Endothelial cell of umbilical vein (primary cell): ENCODE results near the gene ENPEP. TPM values are rescaled to one million over a fixed set of nuclear protein-coding genes. Genes with fewer than 3 reads are reported as not detected.

ENCODE experiments used
- BruUV-seq: library from RNA; stranded (reverse); fragments of 400-500 nt; replicated peaks from 2 replicates; lab custom pipeline; 2021; lab: Mats Ljungman, UMichigan
- CTCF ChIA-PET: fragments of 300-600, 350-600 bp; sonication (Branson Sonifier 250); formaldehyde crosslinking; loops from one replicate; lab custom pipeline; 2021; ENCODE audit warnings: antibody characterized with exemption, inconsistent platforms; lab: Charles Lee
- POLR2A ChIA-PET: fragments of 300-600, 350-600 bp; sonication (Branson Sonifier 250); formaldehyde crosslinking; loops from one replicate; lab custom pipeline; 2021; ENCODE audit warnings: antibody characterized with exemption, inconsistent platforms; lab: Charles Lee
- DNase-seq: peaks from one replicate; pipeline ENCODE4 v3.0.0-alpha.2; 2011; ENCODE audit warnings: low read depth, low spot score
- FAIRE-seq: peaks from 2 replicates; lab custom pipeline; 2011; peaks lifted over from hg19 to GRCh38; lab: Jason Lieb, UNC
- H2AFZ ChIP-seq: 2 replicates; pipeline ENCODE4 v1.6.0; 2012; ENCODE audit warnings: low read depth, low read length, control low read depth, inconsistent platforms
- H3K27ac ChIP-seq: 2 replicates; pipeline ENCODE4 v1.5.1; 2011; ENCODE audit warnings: low read depth, mild to moderate bottlenecking, control low read depth, low read length, moderate library complexity; ENCODE audit not compliant: insufficient read depth
- H3K27me3 ChIP-seq, 2 experiments: 2 replicates each; pipeline versions ENCODE4 v1.6.0 to v1.6.1; 2011; ENCODE audit warnings: low read length in 2 of 2, mixed read lengths in 1 of 2; ENCODE audit not compliant: control insufficient read depth in 2 of 2, insufficient read depth in 2 of 2
- H3K36me3 ChIP-seq, 2 experiments: 2 replicates in 1 of 2; 3 replicates in 1 of 2; pipeline ENCODE4 v1.5.1; 2011; ENCODE audit warnings: low read length in 2 of 2, mild to moderate bottlenecking in 1 of 2, moderate library complexity in 1 of 2; ENCODE audit not compliant: control insufficient read depth in 2 of 2, insufficient read depth in 2 of 2; ENCODE audit errors: extremely low read depth in 1 of 2
- H3K4me1 ChIP-seq: 3 replicates; pipeline ENCODE4 v1.5.1; 2011; ENCODE audit warnings: mild to moderate bottlenecking, low read length; ENCODE audit not compliant: control insufficient read depth, insufficient read depth; ENCODE audit errors: extremely low read depth
- H3K4me2 ChIP-seq: 2 replicates; pipeline ENCODE4 v1.6.1; 2011; ENCODE audit warnings: low read length, control low read depth, mixed read lengths; ENCODE audit not compliant: insufficient read depth
- H3K4me3 ChIP-seq, 3 experiments: fragments of 200-600 bp in 1 of 3; sonication (generic), shearing (Covaris generic) in 1 of 3; replicated peaks in 1 of 3; 2 replicates each; pipeline ENCODE4 v1.5.1; 2011 to 2016; ENCODE audit warnings: control low read depth in 3 of 3, low read length in 3 of 3, mild to moderate bottlenecking in 2 of 3, inconsistent platforms in 1 of 3, low read depth in 1 of 3, moderate library complexity in 1 of 3; ENCODE audit not compliant: insufficient read depth in 1 of 3
- H3K79me2 ChIP-seq: 2 replicates; pipeline ENCODE4 v1.6.0; 2012; ENCODE audit warnings: low read length, inconsistent platforms; ENCODE audit not compliant: control insufficient read depth, insufficient read depth
- H3K9ac ChIP-seq: replicated peaks from 2 replicates; pipeline ENCODE3; 2011; ENCODE audit warnings: low read length, control low read depth; ENCODE audit not compliant: insufficient read depth; ENCODE audit errors: extremely low read depth
- H3K9me1 ChIP-seq: replicated peaks from 3 replicates; pipeline ENCODE4 v1.6.0; 2011; ENCODE audit warnings: mild to moderate bottlenecking, low read length; ENCODE audit not compliant: control insufficient read depth, insufficient read depth; ENCODE audit errors: extremely low read depth
- H3K9me3 ChIP-seq: replicated peaks from 2 replicates; pipeline ENCODE4 v1.5.1; 2012; ENCODE audit warnings: low read length, inconsistent platforms; ENCODE audit not compliant: control insufficient read depth, insufficient read depth
- H4K20me1 ChIP-seq: replicated peaks from 2 replicates; pipeline ENCODE3; 2011; ENCODE audit warnings: mild to moderate bottlenecking, low read length; ENCODE audit not compliant: control insufficient read depth, insufficient read depth; ENCODE audit errors: extremely low read depth
- CTCF ChIP-seq, 2 donors: IDR thresholded peaks; 1 replicate in 1 of 2; 2 replicates in 1 of 2; pipeline ENCODE4 v1.5.1; 2011; ENCODE audit warnings: low read length in 2 of 2, mild to moderate bottlenecking in 2 of 2, moderate library complexity in 2 of 2, control low read depth in 1 of 2, inconsistent platforms in 1 of 2, low read depth in 1 of 2; ENCODE audit not compliant: insufficient read depth in 1 of 2; ENCODE audit errors: extremely low read depth in 1 of 2
- EZH2 ChIP-seq: IDR thresholded peaks from 2 replicates; pipeline ENCODE4 v1.6.1; 2012; ENCODE audit warnings: borderline replicate concordance, low read depth, mild to moderate bottlenecking, moderate library complexity, low read length, inconsistent platforms; ENCODE audit not compliant: severe bottlenecking
- JUN ChIP-seq: IDR thresholded peaks from 2 replicates; pipeline ENCODE4 v1.6.1; 2011; ENCODE audit warnings: borderline replicate concordance, low read depth; ENCODE audit not compliant: insufficient read length, insufficient read depth
- POLR2A ChIP-seq: IDR thresholded peaks from 2 replicates; pipeline ENCODE4 v1.6.1; 2012; ENCODE audit warnings: low read depth, mild to moderate bottlenecking, control low read depth, low read length
- dilution Hi-C: fragments of 300-500 bp; cut with MboI; formaldehyde crosslinking; loops from one replicate; pipeline ENCODE4 v1.15.0; 2019; ENCODE audit warnings: low sequenced_read_pairs; ENCODE audit not compliant: extremely low pct_ligation_motif_present
- intact Hi-C: fragments of 100-400 bp; cut with micrococcal nuclease; formaldehyde crosslinking; loops from one replicate; pipeline ENCODE4 v1.10.0; 2022
- polyA plus RNA-seq, 4 experiments: library from polyadenylated mRNA; depleted of rRNA in 3 of 4; stranded (reverse) in 3 of 4; unstranded in 1 of 4; fragments of >200 nt; gene quantifications; 2 replicates each; pipeline versions ENCODE4 v1.2.1 to v1.2.3, GENCODE V29; 2011 to 2012; ENCODE audit warnings: missing spikeins in 1 of 4
- total RNA-seq: library from RNA; stranded (reverse); gene quantifications from 2 replicates; pipeline ENCODE4 v1.2.3, GENCODE V29; 2021

Gene ENPEP
- total and polyA plus RNA-seq, 2 donors (not counting 3 experiments of a cell fraction or from before 2014, with no cell fraction given), result not detected

GRCh38 chr4:110611968-110612447, 136.1 kb downstream of the ENPEP start:
- H3K4me2 ChIP-seq, result no peak overlapping the region
- ChIA-PET POLR2A (no interaction called here), CTCF (interaction anchor here (0.9 to 1.0 kb wide), 2 partner anchors 9 to 96 kb away, joined by 3 read pairs; no protein-coding TSS in a partner anchor)
- H3K4me1 ChIP-seq, result no peaks in the 10 kb centered on the region
- no peaks in the 10 kb centered on the region for H3K79me2 ChIP-seq
- no peak for DNase-seq
- no peak overlapping the region for H2AFZ ChIP-seq
- no peaks in the 10 kb centered on the region for H3K36me3 ChIP-seq
- TF ChIP-seq POLR2A (no peak), EZH2 (peak; percentile 87)
- H3K9me1 ChIP-seq, result no peaks in the 10 kb centered on the region
- intact Hi-C loops, result no loop called here
- no peak overlapping the region for H3K4me3 ChIP-seq
- no peak overlapping the region for H3K27ac ChIP-seq
- no peaks in the 10 kb centered on the region for H4K20me1 ChIP-seq
- H3K27me3 ChIP-seq, result peaks cover 79 to 95% of the 10 kb centered on the region in 2 experiments
- no peak overlapping the region for H3K9ac ChIP-seq
- dilution Hi-C loops, result no loop called here
- FAIRE-seq, result no peak
- no TSS peak for BruUV-seq
- H3K9me3 ChIP-seq, result no peaks in the 10 kb centered on the region

GRCh38 chr4:110612631-110613269, 136.8 kb downstream of the ENPEP start:
- H3K27me3 ChIP-seq, result peaks cover 84 to 100% of the 10 kb centered on the region in 2 experiments
- intact Hi-C loops (no loop called here), dilution Hi-C loops (no loop called here)
- no peaks in the 10 kb centered on the region for H4K20me1 ChIP-seq
- FAIRE-seq (no peak), DNase-seq (no peak)
- BruUV-seq, result no TSS peak
- no peaks in the 10 kb centered on the region for H3K9me1 ChIP-seq
- H2AFZ ChIP-seq, result no peak overlapping the region
- TF ChIP-seq JUN, result no peak
- peak; percentile 93 for TF ChIP-seq EZH2
- no peak for TF ChIP-seq CTCF (IDR thresholded peaks at IDR 0.05; ENCODE audit: extremely low read depth in 1 of 2, insufficient read depth in 1 of 2, low read depth in 1 of 2, low read length in 2 of 2)
- TF ChIP-seq POLR2A, result no peak
- no peak overlapping the region for H3K4me3 ChIP-seq
- H3K9ac ChIP-seq, result no peak overlapping the region
- no peaks in the 10 kb centered on the region for H3K79me2 ChIP-seq
- POLR2A ChIA-PET, result no interaction called here
- no peak overlapping the region for H3K27ac ChIP-seq
- no peak overlapping the region for H3K4me2 ChIP-seq
- no peaks in the 10 kb centered on the region for H3K4me1 ChIP-seq
- no peaks in the 10 kb centered on the region for H3K9me3 ChIP-seq
- CTCF ChIA-PET, result interaction anchor here (0.9 to 1.5 kb wide), 3 partner anchors 8 to 97 kb away, joined by 3 to 4 read pairs (median 3); partner anchors contain the start of gene PITX2
- no peaks in the 10 kb centered on the region for H3K36me3 ChIP-seq
